ENCODE data around the gene SCMH1. TPM values are rescaled to one million over a fixed set of nuclear protein-coding genes. Genes with fewer than 3 reads are reported as not detected.
"Not testable (repeated sequence)": the region's sequence is repeated elsewhere in the genome, so short reads cannot be mapped to it uniquely, and the experiment has no call there.

Gene SCMH1
- total RNA-seq, 4 donors from 2014 or later, result 45.6 to 102 (median 82.5) TPM

GRCh38 chr1:41149570-41149969 is 92.5 kb downstream of the SCMH1 start:
- H3K36me3 ChIP-seq, result peaks cover 0 to 17% of the 10 kb centered on the region in 2 donors
- TF ChIP-seq EP300 (IDR thresholded peaks at IDR 0.05), result no peak
- no peak for TF ChIP-seq POLR2AphosphoS5 (IDR thresholded peaks at IDR 0.05)
- TF ChIP-seq CTCF (IDR thresholded peaks at IDR 0.05), result no peak
- TF ChIP-seq POLR2A (IDR thresholded peaks at IDR 0.05), result no peak
- peaks cover 2 to 34% (median 9%) of the 10 kb centered on the region in 3 donors for H3K4me1 ChIP-seq
- no peaks in the 10 kb centered on the region for H3K27me3 ChIP-seq
- ATAC-seq, result no peak
- no peak overlapping the region for H3K4me3 ChIP-seq
- no peaks in the 10 kb centered on the region for H3K9me3 ChIP-seq
- H3K27ac ChIP-seq, result no peak overlapping the region
- 93 to 100% methylated on average over 1 to 2 of the region's 2 CpGs for WGBS, 2 donors (ENCODE audit: low coverage in 1 of 2)

- Histone ChIP-seq H3K4me3 (no peak overlapping the region), H3K9me3 (peaks cover 0 to 14% (median 0%) of the 10 kb centered on the region in 3 donors), H3K27me3 (no peaks in the 10 kb centered on the region), H3K4me1 (no peaks in the 10 kb centered on the region), H3K36me3 (peaks cover 4 to 39% of the 10 kb centered on the region in 2 donors), H3K27ac (no peak overlapping the region)
- TF ChIP-seq CTCF (IDR thresholded peaks at IDR 0.05) (no peak), POLR2A (IDR thresholded peaks at IDR 0.05) (no peak), EP300 (IDR thresholded peaks at IDR 0.05) (no peak), POLR2AphosphoS5 (IDR thresholded peaks at IDR 0.05) (no peak)
- WGBS, 2 donors (ENCODE audit: low coverage in 1 of 2), result 100% methylated on average over 1 of the region's 1 CpG
- ATAC-seq, result no peak
Measured at GRCh38 chr1:41144285-41144684, 97.8 kb downstream of the SCMH1 start.

- Histone ChIP-seq H3K36me3 (peaks cover 4 to 42% of the 10 kb centered on the region in 2 donors), H3K4me3 (no peak overlapping the region), H3K9me3 (peaks cover 0 to 14% (median 0%) of the 10 kb centered on the region in 3 donors), H3K27ac (no peak overlapping the region), H3K27me3 (no peaks in the 10 kb centered on the region), H3K4me1 (no peaks in the 10 kb centered on the region)
- TF ChIP-seq CTCF (IDR thresholded peaks at IDR 0.05) (no peak), EP300 (IDR thresholded peaks at IDR 0.05) (no peak), POLR2AphosphoS5 (IDR thresholded peaks at IDR 0.05) (no peak), POLR2A (IDR thresholded peaks at IDR 0.05) (no peak)
- 100% methylated on average over 1 of the region's 1 CpG for WGBS, 2 donors (ENCODE audit: low coverage in 1 of 2)
- no peak for ATAC-seq
Measured at GRCh38 chr1:41138549-41138948, 103.6 kb downstream of the SCMH1 start.

- Histone ChIP-seq H3K4me1 (no peaks in the 10 kb centered on the region), H3K36me3 (peaks cover 0 to 21% of the 10 kb centered on the region in 2 donors), H3K27ac (no peak overlapping the region), H3K4me3 (no peak overlapping the region), H3K9me3 (peaks cover 0 to 3% (median 0%) of the 10 kb centered on the region in 3 donors), H3K27me3 (no peaks in the 10 kb centered on the region)
- WGBS, 2 donors (ENCODE audit: low coverage in 1 of 2), result 83 to 91% methylated on average over 1 of the region's 1 CpG
- TF ChIP-seq POLR2AphosphoS5 (IDR thresholded peaks at IDR 0.05), result no peak
- no peak for TF ChIP-seq CTCF (IDR thresholded peaks at IDR 0.05)
- TF ChIP-seq POLR2A (IDR thresholded peaks at IDR 0.05), result no peak
- TF ChIP-seq EP300 (IDR thresholded peaks at IDR 0.05), result no peak
- no peak for ATAC-seq
Measured at GRCh38 chr1:41135196-41135947, 106.7 kb downstream of the SCMH1 start.

GRCh38 chr1:41134325-41134724 is 107.8 kb downstream of the SCMH1 start:
- not testable (repeated sequence) for H3K27me3 ChIP-seq

More at GRCh38 chr1:41134325-41134724, 107.8 kb downstream of the SCMH1 start:
- H3K9me3 ChIP-seq, H3K4me3 ChIP-seq, H3K4me1 ChIP-seq, H3K27ac ChIP-seq, ATAC-seq: not testable (repeated sequence)
- 80 to 90% methylated on average over 1 to 2 of the region's 2 CpGs for WGBS, 2 donors (ENCODE audit: low coverage in 1 of 2)
- peaks cover 0 to 16% of the 10 kb centered on the region in 2 donors for H3K36me3 ChIP-seq

Data from gastroesophageal sphincter (tissue), 4 donors.